HepG2 (cell line): ENCODE measurements around the gene ATP5F1A. TPM values are rescaled to one million over a fixed set of nuclear protein-coding genes. Genes with fewer than 3 reads are reported as not detected.

Source experiments
- ATAC-seq: fragments of 200-7000 bp; cut with Tn5 transposase; 3 replicates; pipeline ENCODE4 v1.9.1; 2020; ENCODE audit warnings: mild to moderate bottlenecking, moderate library complexity
- BruUV-seq: library from RNA; stranded (reverse); fragments of 400-500 nt; replicated peaks from 2 replicates; lab custom pipeline; 2021; lab: Mats Ljungman, UMichigan
- CTCF ChIA-PET: fragments of 300-600 bp; formaldehyde crosslinking; extraction: SDS; loops from one replicate; lab custom pipeline; 2021; ENCODE audit warnings: low total read pairs, inconsistent platforms, low intra/inter-chr PET ratio; lab: Yijun Ruan, JAX
- POLR2A ChIA-PET: fragments of 350-600 bp; sonication (Branson Sonifier 250); formaldehyde crosslinking; loops from one replicate; lab custom pipeline; 2020; ENCODE audit warnings: antibody characterized with exemption, inconsistent platforms; lab: Yijun Ruan, JAX
- DNase-seq: peaks from one replicate; pipeline ENCODE4 v3.0.0-alpha.2; 2015; ENCODE audit warnings: low spot score
- FAIRE-seq: peaks from 3 replicates; lab custom pipeline; 2011; peaks lifted over from hg19 to GRCh38; lab: Jason Lieb, UNC
- H2AFZ ChIP-seq: one replicate; pipeline ENCODE4 v1.6.1; 2011; ENCODE audit warnings: low read length, inconsistent platforms
- H3K27ac ChIP-seq: fragments of 300-600 bp; 3 replicates; pipeline ENCODE4 v1.8.0; 2011; ENCODE audit warnings: mixed run types, mild to moderate bottlenecking, mixed read lengths, low read length, inconsistent platforms; ENCODE audit not compliant: insufficient read depth; ENCODE audit errors: extremely low read length
- H3K27me3 ChIP-seq, 2 experiments: fragments of 200-600 bp in 1 of 2; 2 replicates in 1 of 2; 3 replicates in 1 of 2; pipeline versions ENCODE4 v1.6.0 to v1.8.0; 2011; ENCODE audit warnings: low read length in 2 of 2, mild to moderate bottlenecking in 2 of 2, moderate library complexity in 2 of 2, inconsistent platforms in 1 of 2; ENCODE audit not compliant: insufficient read depth in 2 of 2, control insufficient read depth in 1 of 2
- H3K36me3 ChIP-seq, 2 experiments: fragments of 200-600 bp in 1 of 2; replicated peaks in 1 of 2; 2 replicates in 1 of 2; 3 replicates in 1 of 2; pipeline versions ENCODE4 v1.5.1 to v1.8.0; 2011; ENCODE audit warnings: low read length in 2 of 2, inconsistent platforms in 1 of 2; ENCODE audit not compliant: insufficient read depth in 2 of 2, control insufficient read depth in 1 of 2
- H3K4me1 ChIP-seq: 2 replicates; pipeline ENCODE4 v1.5.1; 2012; ENCODE audit warnings: low read length, inconsistent platforms; ENCODE audit not compliant: insufficient read depth
- H3K4me2 ChIP-seq: 2 replicates; pipeline ENCODE4 v1.6.0; 2011; ENCODE audit warnings: low read depth, low read length, inconsistent platforms
- H3K4me3 ChIP-seq, 3 experiments: fragments of 200-600 bp in 1 of 3; sonication (generic), shearing (Covaris generic) in 1 of 3; replicated peaks in 1 of 3; 2 replicates each; pipeline ENCODE4 v1.5.1; 2011 to 2016; ENCODE audit warnings: low read length in 3 of 3, inconsistent platforms in 2 of 3, low read depth in 2 of 3, mild to moderate bottlenecking in 2 of 3, control low read depth in 1 of 3, mixed read lengths in 1 of 3; ENCODE audit not compliant: insufficient read depth in 1 of 3
- H3K79me2 ChIP-seq: one replicate; pipeline ENCODE4 v1.6.1; 2011; ENCODE audit warnings: low read length, inconsistent platforms; ENCODE audit not compliant: insufficient read depth
- H3K9ac ChIP-seq: 2 replicates; pipeline ENCODE4 v1.6.0; 2011; ENCODE audit warnings: mild to moderate bottlenecking, low read depth, low read length, inconsistent platforms; ENCODE audit not compliant: insufficient read depth
- H3K9me3 ChIP-seq: 2 replicates; pipeline ENCODE4 v1.5.1; 2012; ENCODE audit warnings: mild to moderate bottlenecking, low read length
- H4K20me1 ChIP-seq: 2 replicates; pipeline ENCODE4 v1.6.0; 2011; ENCODE audit warnings: inconsistent platforms, mild to moderate bottlenecking, low read length, moderate library complexity; ENCODE audit not compliant: insufficient read depth
- ARID2 ChIP-seq: sonication (generic); formaldehyde crosslinking; IDR thresholded peaks from 2 replicates; pipeline ENCODE4 v1.8.1; 2022; ENCODE audit warnings: mild to moderate bottlenecking, missing genetic modification reagents, borderline replicate concordance
- JUN ChIP-seq: sonication (generic); formaldehyde crosslinking; IDR thresholded peaks from 2 replicates; pipeline ENCODE4 v1.4.0; 2020; ENCODE audit warnings: mild to moderate bottlenecking, missing genetic modification reagents
- KAT7 ChIP-seq: IDR thresholded peaks from 2 replicates; pipeline ENCODE4 v1.6.1; 2018; ENCODE audit warnings: borderline replicate concordance, missing compliant biosample characterization
- MED13 ChIP-seq: sonication (generic); formaldehyde crosslinking; IDR thresholded peaks from 2 replicates; pipeline ENCODE4 v1.5.0; 2020; ENCODE audit warnings: missing genetic modification reagents
- ZNF20 ChIP-seq: sonication (generic); formaldehyde crosslinking; IDR thresholded peaks from 2 replicates; pipeline ENCODE4 v1.4.0; 2020; ENCODE audit warnings: mild to moderate bottlenecking, moderate library complexity, missing genetic modification reagents
- ZNF292 ChIP-seq: sonication (generic); formaldehyde crosslinking; IDR thresholded peaks from 2 replicates; pipeline ENCODE4 v1.8.1; 2022; ENCODE audit warnings: mild to moderate bottlenecking, low read depth, missing genetic modification reagents, borderline replicate concordance
- ZNF430 ChIP-seq: sonication (generic); formaldehyde crosslinking; IDR thresholded peaks from 2 replicates; pipeline ENCODE4 v1.9.0; 2021; ENCODE audit warnings: mild to moderate bottlenecking, missing genetic modification reagents
- ZNF773 ChIP-seq: sonication (generic); formaldehyde crosslinking; IDR thresholded peaks from 2 replicates; pipeline ENCODE4 v1.4.0; 2020; ENCODE audit warnings: missing genetic modification reagents, borderline replicate concordance
- WGBS: methylation state at CpG from one replicate; pipeline ENCODE4 v1.1.6; 2017; ENCODE audit warnings: low lambda C conversion rate; 5-methylcytosine and 5-hydroxymethylcytosine counted together
- in situ Hi-C: cut with HindIII; loops from 2 replicates; pipeline ENCODE4 v1.10.0; 2017; ENCODE audit warnings: low pct_unique_long_range_greater_than_20kb; ENCODE audit not compliant: extremely low pct_ligation_motif_present
- intact Hi-C: fragments of 100-400 bp; cut with micrococcal nuclease; formaldehyde crosslinking; loops from one replicate; pipeline ENCODE4 v1.10.0; 2022; ENCODE audit not compliant: unreplicated experiment
- polyA plus RNA-seq, 8 experiments: library from polyadenylated mRNA; depleted of rRNA in 3 of 8; stranded (reverse) in 7 of 8; unstranded in 1 of 8; fragments of >200 nt; fragmentation: Illumina TruSeq in 4 of 8; extraction: Trizol in 4 of 8; gene quantifications; 2 replicates each; pipeline versions ENCODE4 v1.2.1 to v1.2.3, GENCODE V29; 2011 to 2016; ENCODE audit warnings: low read depth in 4 of 8, missing spikeins in 1 of 8, mixed read lengths in 1 of 8; ENCODE audit not compliant: insufficient read depth in 1 of 8
- total RNA-seq, 5 experiments: library from RNA; depleted of rRNA; stranded (reverse); fragments of >200 nt; fragmentation: Illumina TruSeq; extraction: Trizol; gene quantifications; 2 replicates each; pipeline ENCODE4 v1.2.3, GENCODE V29; 2016; ENCODE audit warnings: low read depth in 1 of 5
- TF ChIP-seq, protein P1 (sequence below): sonication (generic); formaldehyde crosslinking; IDR thresholded peaks from 2 replicates; pipeline ENCODE4 v1.8.0; 2022; ENCODE audit warnings: mild to moderate bottlenecking, missing genetic modification reagents, borderline replicate concordance
- TF ChIP-seq, protein P2 (sequence below), 2 experiments: sonication (generic) in 1 of 2; formaldehyde crosslinking in 1 of 2; IDR thresholded peaks; 2 replicates each; pipeline versions ENCODE4 v1.5.1 to v1.6.1; 2011 to 2020; ENCODE audit warnings: borderline replicate concordance in 1 of 2, low read depth in 1 of 2, low read length in 1 of 2, mild to moderate bottlenecking in 1 of 2, missing genetic modification reagents in 1 of 2, moderate library complexity in 1 of 2

The ATP5F1A gene
- total and polyA plus RNA-seq, 2 of the 13 experiments (the other 11 are each of a cell fraction or from before 2014, with no cell fraction given): 459 to 922 TPM

DNA sequence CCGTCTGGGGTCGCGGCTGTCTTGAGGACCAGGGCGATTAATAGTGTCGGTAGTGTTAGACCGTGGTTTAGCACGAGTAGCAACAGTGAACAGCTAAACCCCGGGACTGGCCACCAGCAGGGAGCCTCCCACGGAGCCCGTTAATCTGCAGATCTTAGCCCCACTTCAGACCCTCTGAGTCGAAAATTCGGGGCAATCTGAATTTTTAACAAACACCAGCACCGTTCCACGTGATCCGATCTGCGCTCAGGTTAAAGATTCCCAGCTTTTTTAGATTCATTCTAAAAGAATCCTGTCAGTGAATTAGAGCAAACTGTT, 479 bp upstream of the ATP5F1A start:
- Histone ChIP-seq H3K27ac (peak overlapping the region; percentile 94), H4K20me1 (peaks cover 17% of the 10 kb centered on the region; the same call in 1 of the 2 replicates), H2AFZ (peak overlapping the region; percentile 87), H3K9ac (peak overlapping the region; percentile 96), H3K79me2 (peaks cover 43% of the 10 kb centered on the region), H3K36me3 (peaks cover 0 to 13% of the 10 kb centered on the region in 2 experiments; a peak in 4 of 5 replicates), H3K4me2 (peak overlapping the region; percentile 79), H3K27me3 (no peaks in the 10 kb centered on the region; a peak in 1 of 5 replicates), H3K4me3 (peak overlapping the region; percentile 91 to 98 (median 95)), H3K9me3 (no peaks in the 10 kb centered on the region), H3K4me1 (peaks cover 36% of the 10 kb centered on the region)
- BruUV-seq: TSS peak; percentile 96
- ATAC-seq: no peak
- WGBS: 2% methylated on average over 12 of the region's 16 CpGs
- intact Hi-C loops (no loop called here), in situ Hi-C loops (no loop called here)
- POLR2A ChIA-PET: interaction anchor here (0.6 to 2.0 kb wide), 7 partner anchors 16 to 819 kb away, joined by 3 to 15 read pairs (median 3); partner anchors contain the start of genes KATNAL2 and PIAS2
- 0 out of 2 replicates have a peak, but pooled peaks have one; percentile 4 for TF ChIP-seq ARID2 (CRISPR knock-in tag)
- TF ChIP-seq KAT7: 0 out of 2 replicates have a peak, but pooled peaks have one; percentile 9
- no peak for TF ChIP-seq ZNF20 (CRISPR knock-in tag)
- TF ChIP-seq ZNF773 (CRISPR knock-in tag): 0 out of 2 replicates have a peak, but pooled peaks have one; percentile 31
- 0 out of 2 replicates have a peak, but pooled peaks have one; percentile 11 for TF ChIP-seq MED13
- TF ChIP-seq, protein P1, sequence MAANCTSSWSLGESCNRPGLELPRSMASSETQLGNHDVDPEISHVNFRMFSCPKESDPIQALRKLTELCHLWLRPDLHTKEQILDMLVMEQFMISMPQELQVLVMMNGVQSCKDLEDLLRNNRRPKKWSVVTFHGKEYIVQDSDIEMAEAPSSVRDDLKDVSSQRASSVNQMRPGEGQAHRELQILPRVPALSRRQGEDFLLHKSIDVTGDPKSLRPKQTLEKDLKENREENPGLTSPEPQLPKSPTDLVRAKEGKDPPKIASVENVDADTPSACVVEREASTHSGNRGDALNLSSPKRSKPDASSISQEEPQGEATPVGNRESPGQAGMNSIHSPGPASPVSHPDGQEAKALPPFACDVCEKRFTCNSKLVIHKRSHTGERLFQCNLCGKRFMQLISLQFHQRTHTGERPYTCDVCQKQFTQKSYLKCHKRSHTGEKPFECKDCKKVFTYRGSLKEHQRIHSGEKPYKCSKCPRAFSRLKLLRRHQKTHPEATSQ: peak; percentile 45; the same call in 1 of the 2 replicates
- no peak for TF ChIP-seq ZNF430 (CRISPR knock-in tag)
- TF ChIP-seq, protein P2, sequence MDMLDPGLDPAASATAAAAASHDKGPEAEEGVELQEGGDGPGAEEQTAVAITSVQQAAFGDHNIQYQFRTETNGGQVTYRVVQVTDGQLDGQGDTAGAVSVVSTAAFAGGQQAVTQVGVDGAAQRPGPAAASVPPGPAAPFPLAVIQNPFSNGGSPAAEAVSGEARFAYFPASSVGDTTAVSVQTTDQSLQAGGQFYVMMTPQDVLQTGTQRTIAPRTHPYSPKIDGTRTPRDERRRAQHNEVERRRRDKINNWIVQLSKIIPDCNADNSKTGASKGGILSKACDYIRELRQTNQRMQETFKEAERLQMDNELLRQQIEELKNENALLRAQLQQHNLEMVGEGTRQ (IDR thresholded peaks at IDR 0.05; ENCODE audit: low read depth, low read length): no peak
- TF ChIP-seq, protein P2 (CRISPR knock-in tag; IDR thresholded peaks at IDR 0.05; ENCODE audit: borderline replicate concordance): peak; percentile 36; the same call in 1 of the 2 replicates
- TF ChIP-seq ZNF292 (CRISPR knock-in tag): 0 out of 2 replicates have a peak, but pooled peaks have one; percentile 9
- TF ChIP-seq JUN: no peak
- no peak for DNase-seq
- CTCF ChIA-PET: no interaction called here
- no peak for FAIRE-seq
